Keratinocyte (primary cell): Measurements from ENCODE around the gene MTA3.

Experiments used
- EZH2 ChIP-seq: IDR thresholded peaks from one replicate; pipeline ENCODE4 v1.6.1; 2012; ENCODE audit warnings: inconsistent platforms, mild to moderate bottlenecking, low read length, moderate library complexity
- TF ChIP-seq, protein P1 (sequence below), 3 experiments: IDR thresholded peaks in 1 of 3; conservative IDR thresholded peaks in 1 of 3; optimal IDR thresholded peaks in 1 of 3; 2 replicates in 2 of 3; 3 replicates in 1 of 3; pipeline versions ENCODE3 to v1.5.1; 2011; ENCODE audit warnings: low read length in 3 of 3, mild to moderate bottlenecking in 3 of 3, moderate library complexity in 2 of 3, control low read depth in 1 of 3, inconsistent platforms in 1 of 3; ENCODE audit not compliant: insufficient read depth in 2 of 3; ENCODE audit errors: extremely low read depth in 1 of 3

DNA sequence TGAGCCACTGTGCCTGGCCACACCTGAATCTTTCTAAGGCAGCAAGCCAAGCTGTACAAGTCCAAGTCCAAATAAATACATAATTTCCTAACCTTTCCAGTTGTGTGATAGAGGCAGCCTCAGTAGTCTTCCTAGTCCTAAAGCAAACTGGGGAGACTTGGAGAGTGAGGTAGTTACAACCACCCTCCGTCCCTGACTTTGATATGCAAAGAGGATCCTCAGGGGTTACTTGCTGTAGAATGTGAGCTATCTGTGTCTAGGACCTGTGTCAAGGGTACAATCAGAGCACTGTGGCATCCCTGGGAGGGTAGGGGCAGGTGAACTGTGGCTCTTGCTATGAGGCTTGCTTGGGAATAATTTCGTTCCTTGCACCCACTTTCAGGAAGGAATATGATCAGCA, 46.4 kb upstream of the MTA3 start:
- TF ChIP-seq, protein P1, sequence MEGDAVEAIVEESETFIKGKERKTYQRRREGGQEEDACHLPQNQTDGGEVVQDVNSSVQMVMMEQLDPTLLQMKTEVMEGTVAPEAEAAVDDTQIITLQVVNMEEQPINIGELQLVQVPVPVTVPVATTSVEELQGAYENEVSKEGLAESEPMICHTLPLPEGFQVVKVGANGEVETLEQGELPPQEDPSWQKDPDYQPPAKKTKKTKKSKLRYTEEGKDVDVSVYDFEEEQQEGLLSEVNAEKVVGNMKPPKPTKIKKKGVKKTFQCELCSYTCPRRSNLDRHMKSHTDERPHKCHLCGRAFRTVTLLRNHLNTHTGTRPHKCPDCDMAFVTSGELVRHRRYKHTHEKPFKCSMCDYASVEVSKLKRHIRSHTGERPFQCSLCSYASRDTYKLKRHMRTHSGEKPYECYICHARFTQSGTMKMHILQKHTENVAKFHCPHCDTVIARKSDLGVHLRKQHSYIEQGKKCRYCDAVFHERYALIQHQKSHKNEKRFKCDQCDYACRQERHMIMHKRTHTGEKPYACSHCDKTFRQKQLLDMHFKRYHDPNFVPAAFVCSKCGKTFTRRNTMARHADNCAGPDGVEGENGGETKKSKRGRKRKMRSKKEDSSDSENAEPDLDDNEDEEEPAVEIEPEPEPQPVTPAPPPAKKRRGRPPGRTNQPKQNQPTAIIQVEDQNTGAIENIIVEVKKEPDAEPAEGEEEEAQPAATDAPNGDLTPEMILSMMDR (optimal IDR thresholded peaks at IDR 0.05 in 1 of 3, IDR thresholded peaks at IDR 0.05 in 1 of 3, conservative IDR thresholded peaks at IDR 0.05 in 1 of 3; ENCODE audit: extremely low read depth in 1 of 3, insufficient read depth in 2 of 3, low read length in 3 of 3) = no peak
- TF ChIP-seq EZH2 = no peak
